IPS-18c (cell line): ENCODE data around the gene CDH13.

ENCODE experiments used
- H3K4me3 ChIP-seq: 2 replicates; pipeline ENCODE4 v1.7.0; 2013; ENCODE audit warnings: low read depth, mild to moderate bottlenecking, low read length, moderate library complexity; ENCODE audit not compliant: insufficient read depth
- H3K9me3 ChIP-seq: one replicate; pipeline ENCODE4 v1.6.1; 2013; ENCODE audit warnings: mild to moderate bottlenecking, low read length, moderate library complexity; ENCODE audit not compliant: control insufficient read depth, insufficient read depth

Gene CDH13

GRCh38 chr16:82829301-82829700 is 202.5 kb downstream of the CDH13 start:
- Histone ChIP-seq H3K9me3 (no peaks in the 10 kb centered on the region), H3K4me3 (no peak overlapping the region)

DNA sequence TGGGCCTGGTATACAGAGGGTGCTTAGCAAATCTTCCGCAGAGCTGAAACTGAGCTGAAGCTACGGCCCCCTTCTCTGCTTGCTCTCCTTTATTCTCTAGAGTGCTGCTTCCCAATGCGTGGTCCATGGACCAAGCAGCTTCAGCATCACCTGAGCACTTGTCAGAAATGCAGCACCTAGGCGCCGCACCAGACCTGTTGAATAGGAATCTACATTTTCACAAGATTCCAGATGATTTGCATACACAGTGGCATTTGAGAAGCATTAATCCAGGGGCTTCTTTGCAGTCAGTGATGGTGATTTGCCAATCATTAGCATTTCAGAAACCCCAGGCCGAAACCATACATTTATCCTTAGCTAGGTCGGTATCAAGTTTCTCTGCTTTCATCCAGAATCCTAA is 204.2 kb downstream of the CDH13 start:
- Histone ChIP-seq H3K9me3 (no peaks in the 10 kb centered on the region), H3K4me3 (no peak overlapping the region)

DNA sequence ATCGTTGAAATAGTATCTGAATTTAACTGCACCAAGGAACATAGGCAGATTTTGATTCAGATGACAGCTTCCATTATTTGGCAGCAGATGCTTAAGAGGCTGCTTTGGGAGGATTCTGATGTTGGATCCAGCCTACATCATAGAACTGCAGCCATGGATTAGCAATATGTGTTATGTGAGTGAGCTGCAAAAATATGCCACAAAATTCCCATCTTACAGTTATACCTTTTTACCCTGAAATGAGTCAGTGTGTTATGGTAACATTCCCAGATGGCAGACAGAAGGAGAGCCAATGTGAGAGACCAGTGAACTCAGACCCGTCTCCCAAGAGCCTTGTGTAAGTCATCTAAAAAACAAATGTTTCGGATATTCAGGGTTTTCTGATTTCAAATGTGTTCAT is 206.1 kb downstream of the CDH13 start:
- H3K4me3 ChIP-seq = no peak overlapping the region
- no peaks in the 10 kb centered on the region for H3K9me3 ChIP-seq

- Histone ChIP-seq H3K4me3 (no peak overlapping the region), H3K9me3 (no peaks in the 10 kb centered on the region)
Measured at GRCh38 chr16:82833378-82833993, 206.7 kb downstream of the CDH13 start.

DNA sequence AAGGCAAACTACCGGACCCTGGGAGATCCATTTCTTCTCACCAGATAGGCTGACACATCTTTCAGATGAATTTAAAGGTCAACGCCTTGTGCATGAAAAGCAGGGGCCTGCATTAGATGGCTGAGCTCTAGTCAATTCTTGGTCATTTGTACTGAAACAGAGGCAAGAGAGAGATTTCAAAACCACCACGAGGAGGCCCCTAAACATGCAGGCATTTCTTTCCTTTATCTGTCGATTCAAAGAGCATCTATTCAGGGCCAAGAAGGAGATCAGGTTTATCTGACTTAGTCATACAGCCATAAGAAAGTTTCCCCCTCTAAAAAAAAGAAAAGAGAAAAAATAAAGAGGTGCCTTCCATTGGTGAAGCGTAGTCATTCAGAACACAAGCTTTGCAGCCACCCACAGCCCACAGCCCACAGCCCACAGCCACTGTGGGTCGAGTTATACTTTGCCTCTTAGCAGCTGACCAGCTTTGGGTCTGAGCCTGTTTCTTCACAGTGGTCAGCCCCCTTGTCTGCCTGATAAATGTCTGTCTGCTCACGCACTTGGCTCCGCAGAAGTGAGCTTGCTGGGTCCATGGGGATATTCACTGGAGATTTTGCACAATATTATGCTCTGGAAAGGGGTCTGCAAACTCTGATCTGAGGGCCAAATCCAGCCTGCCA is 207.5 kb downstream of the CDH13 start:
- H3K9me3 ChIP-seq = no peaks in the 10 kb centered on the region
- no peak overlapping the region for H3K4me3 ChIP-seq

- H3K4me3 ChIP-seq = no peak overlapping the region
- no peaks in the 10 kb centered on the region for H3K9me3 ChIP-seq
Measured at GRCh38 chr16:82835487-82836155, 208.9 kb downstream of the CDH13 start.

DNA sequence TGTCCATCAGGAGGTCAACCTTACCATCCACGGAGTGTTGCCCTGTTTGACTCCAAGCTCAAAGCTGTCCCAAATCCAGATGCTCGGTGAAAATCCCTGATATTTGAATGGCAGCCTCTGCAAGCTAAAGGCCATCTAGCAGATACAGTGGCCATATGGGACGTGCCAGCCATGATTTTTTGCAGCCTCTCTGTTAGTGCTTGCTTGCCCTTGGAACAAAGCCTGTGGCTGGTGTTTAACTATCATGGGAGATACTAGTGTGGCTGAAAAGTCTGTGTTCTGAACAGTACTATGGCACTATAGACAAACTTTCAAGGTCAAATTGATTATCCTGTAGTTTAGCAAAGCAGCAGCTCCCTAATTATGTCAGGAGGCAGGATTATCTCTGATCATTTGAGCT is 214.3 kb downstream of the CDH13 start:
- Histone ChIP-seq H3K4me3 (no peak overlapping the region), H3K9me3 (no peaks in the 10 kb centered on the region)

DNA sequence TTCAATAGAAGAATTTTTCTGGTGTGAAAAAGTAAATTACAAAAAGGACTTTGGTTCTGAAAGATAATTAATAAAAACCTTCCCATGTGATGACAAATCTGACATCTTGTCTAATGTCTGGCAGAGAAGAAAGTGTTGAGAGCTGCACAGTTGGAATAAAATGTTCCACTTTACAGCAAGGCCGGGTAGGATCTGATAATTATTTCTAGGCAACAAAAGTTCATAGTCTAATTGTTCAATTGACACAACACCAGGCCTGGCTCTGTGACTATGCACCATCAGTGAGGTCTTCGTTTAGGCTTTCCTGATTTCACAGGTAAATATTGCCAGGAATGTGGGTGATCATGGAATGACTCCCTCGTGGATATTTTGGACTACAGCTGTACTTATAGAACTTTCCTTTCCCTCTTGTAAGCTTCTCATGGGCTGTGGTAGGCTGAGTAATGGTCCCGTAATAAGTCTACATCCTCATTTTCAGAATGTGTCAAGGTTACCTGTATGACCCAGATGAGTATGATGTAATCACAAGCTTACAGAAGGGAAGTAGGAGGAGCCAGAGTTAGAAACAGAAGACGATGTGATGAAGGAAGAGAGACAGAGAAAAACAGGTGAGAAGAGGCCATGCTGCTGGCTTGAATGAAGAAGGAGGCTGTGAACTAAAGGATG is 217.0 kb downstream of the CDH13 start:
- Histone ChIP-seq H3K4me3 (no peak overlapping the region), H3K9me3 (no peaks in the 10 kb centered on the region)

- no peaks in the 10 kb centered on the region for H3K9me3 ChIP-seq
- H3K4me3 ChIP-seq = no peak overlapping the region
Measured at GRCh38 chr16:82845116-82845515, 218.3 kb downstream of the CDH13 start.

DNA sequence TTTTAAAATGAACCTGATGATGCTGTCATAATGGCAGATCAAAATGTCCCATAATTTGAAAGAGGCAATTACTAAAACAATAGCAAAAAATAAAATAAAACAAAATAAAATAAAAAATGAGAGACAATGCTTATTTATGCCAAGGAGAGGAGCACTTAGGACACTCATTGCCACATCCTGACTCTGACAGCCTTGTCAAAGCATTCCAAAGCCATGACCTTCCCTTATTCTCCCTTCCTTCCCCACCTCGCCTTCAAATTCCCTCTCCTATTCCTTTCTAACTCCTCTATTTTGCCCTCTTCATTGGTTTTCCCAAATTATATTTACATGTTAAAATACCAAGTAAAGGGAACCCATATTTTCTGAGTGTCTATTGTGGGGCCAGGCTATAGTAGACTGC is 220.0 kb downstream of the CDH13 start:
- no peaks in the 10 kb centered on the region for H3K9me3 ChIP-seq
- no peak overlapping the region for H3K4me3 ChIP-seq

GRCh38 chr16:82848013-82848412 is 221.2 kb downstream of the CDH13 start:
- H3K9me3 ChIP-seq = peaks cover 4% of the 10 kb centered on the region

GRCh38 chr16:82852388-82853008 is 225.7 kb downstream of the CDH13 start:
- H3K9me3 ChIP-seq = peaks cover 4% of the 10 kb centered on the region
- no peak overlapping the region for H3K4me3 ChIP-seq

More at GRCh38 chr16:82848013-82848412, 221.2 kb downstream of the CDH13 start:
- no peak overlapping the region for H3K4me3 ChIP-seq

- Histone ChIP-seq H3K4me3 (no peak overlapping the region), H3K9me3 (peaks cover 4% of the 10 kb centered on the region)
Measured at GRCh38 chr16:82855471-82855870, 228.7 kb downstream of the CDH13 start.

- Histone ChIP-seq H3K9me3 (no peaks in the 10 kb centered on the region), H3K4me3 (no peak overlapping the region)
Measured at GRCh38 chr16:82857693-82858365, 231.1 kb downstream of the CDH13 start.

GRCh38 chr16:82859662-82860061 is 232.9 kb downstream of the CDH13 start:
- H3K9me3 ChIP-seq = peaks cover under 1% of the 10 kb centered on the region

DNA sequence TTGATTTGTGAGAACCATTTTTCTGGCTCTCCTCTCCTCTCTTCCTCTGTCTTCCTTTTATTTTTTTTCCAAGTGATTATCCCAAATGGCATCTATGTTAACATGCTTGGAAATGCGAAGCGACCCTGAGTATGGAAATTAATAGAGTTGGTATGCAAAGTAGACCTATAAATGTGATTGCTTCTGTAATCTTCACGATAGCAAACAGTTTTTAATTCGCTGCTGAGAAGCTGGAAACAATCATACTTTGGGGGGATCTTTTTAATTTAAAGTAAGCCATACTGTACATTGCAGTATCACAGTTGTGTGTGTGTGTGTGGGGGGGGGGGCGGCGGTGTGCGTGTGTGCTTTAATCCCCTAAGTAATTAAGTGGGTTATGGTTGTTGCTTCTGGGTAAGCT is 233.3 kb downstream of the CDH13 start:
- Histone ChIP-seq H3K4me3 (no peak overlapping the region), H3K9me3 (peaks cover 4% of the 10 kb centered on the region)

More at GRCh38 chr16:82859662-82860061, 232.9 kb downstream of the CDH13 start:
- H3K4me3 ChIP-seq = no peak overlapping the region

- Histone ChIP-seq H3K4me3 (no peak overlapping the region), H3K9me3 (peaks cover 9% of the 10 kb centered on the region)
Measured at GRCh38 chr16:82862057-82862456, 235.3 kb downstream of the CDH13 start.
